Activated T-helper 9 cell treated with anti-CD3 and anti-CD28 coated beads, Interleukin-2, amount 50 U/mL, for 16 hours (primary cell): ENCODE measurements around the gene C11orf21.

Source experiments
- DNase-seq: peaks from one replicate; pipeline ENCODE4 v3.0.0-alpha.2; 2020; ENCODE audit warnings: low read depth

The C11orf21 gene

DNA sequence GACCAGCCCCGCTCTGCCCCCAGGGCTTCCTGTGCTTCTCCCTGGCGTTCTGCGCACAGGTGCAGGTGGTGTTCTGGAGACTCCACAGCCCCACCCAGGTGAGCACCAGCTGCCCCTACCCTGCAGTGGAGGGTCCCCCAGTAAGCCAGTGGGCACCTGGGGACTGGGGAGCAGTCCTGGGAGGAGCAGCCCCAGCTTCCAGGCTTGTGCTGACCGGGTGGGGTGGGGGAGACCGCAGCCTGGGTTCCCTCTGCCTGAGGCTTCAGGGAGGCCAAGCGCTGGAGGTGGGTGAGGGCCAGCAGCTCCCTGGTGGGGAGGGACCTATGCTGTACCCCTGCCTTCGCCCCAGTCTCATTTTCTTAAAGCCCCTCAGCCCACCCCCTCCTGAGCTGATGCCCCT, 7.0 kb upstream of the C11orf21 start:
- DNase-seq: no peak

- DNase-seq: no peak
These were observed 6.0 kb upstream of the C11orf21 start for GRCh38 chr11:2307501-2308331.

- no peak for DNase-seq
These were observed 5.3 kb upstream of the C11orf21 start for GRCh38 chr11:2306877-2307500.

GRCh38 chr11:2306452-2306823, 4.7 kb upstream of the C11orf21 start:
- DNase-seq: no peak

- DNase-seq: no peak
These were observed 4.2 kb upstream of the C11orf21 start for GRCh38 chr11:2305788-2306451.

- DNase-seq: peak; percentile 75
These were observed 3.5 kb upstream of the C11orf21 start for GRCh38 chr11:2305140-2305778.

DNA sequence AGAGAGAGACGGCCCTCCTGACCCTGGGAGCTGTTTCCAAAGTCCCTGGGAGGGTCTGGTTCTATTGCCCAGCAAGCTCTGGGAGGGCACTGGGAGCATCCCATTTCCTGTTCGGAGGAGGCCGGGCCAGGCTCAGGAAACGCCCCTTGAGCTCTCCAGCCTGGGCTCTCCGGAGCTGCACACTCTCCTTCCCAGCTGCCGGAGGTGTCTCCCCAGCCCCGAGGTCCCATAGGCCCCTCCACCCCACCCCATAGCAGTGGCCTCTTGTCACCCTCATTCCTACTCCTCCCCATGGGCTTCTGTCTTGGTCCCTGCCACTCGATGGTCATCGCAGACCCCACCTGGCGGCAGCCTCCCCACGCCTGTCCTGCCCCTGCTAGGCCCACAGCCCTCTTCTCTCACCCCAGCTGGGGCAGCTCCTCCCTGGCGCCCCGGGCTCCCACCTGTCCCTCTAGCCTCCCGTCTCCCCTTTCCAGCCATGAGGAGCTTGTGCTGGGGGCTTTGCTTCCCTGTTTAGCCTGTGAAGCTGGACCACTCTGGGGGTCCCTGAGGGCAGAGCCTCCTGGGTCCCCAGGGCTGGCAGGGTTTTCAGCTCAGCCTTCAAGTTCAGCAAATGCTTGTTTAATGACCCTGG, 2.9 kb upstream of the C11orf21 start:
- DNase-seq: no peak

DNA sequence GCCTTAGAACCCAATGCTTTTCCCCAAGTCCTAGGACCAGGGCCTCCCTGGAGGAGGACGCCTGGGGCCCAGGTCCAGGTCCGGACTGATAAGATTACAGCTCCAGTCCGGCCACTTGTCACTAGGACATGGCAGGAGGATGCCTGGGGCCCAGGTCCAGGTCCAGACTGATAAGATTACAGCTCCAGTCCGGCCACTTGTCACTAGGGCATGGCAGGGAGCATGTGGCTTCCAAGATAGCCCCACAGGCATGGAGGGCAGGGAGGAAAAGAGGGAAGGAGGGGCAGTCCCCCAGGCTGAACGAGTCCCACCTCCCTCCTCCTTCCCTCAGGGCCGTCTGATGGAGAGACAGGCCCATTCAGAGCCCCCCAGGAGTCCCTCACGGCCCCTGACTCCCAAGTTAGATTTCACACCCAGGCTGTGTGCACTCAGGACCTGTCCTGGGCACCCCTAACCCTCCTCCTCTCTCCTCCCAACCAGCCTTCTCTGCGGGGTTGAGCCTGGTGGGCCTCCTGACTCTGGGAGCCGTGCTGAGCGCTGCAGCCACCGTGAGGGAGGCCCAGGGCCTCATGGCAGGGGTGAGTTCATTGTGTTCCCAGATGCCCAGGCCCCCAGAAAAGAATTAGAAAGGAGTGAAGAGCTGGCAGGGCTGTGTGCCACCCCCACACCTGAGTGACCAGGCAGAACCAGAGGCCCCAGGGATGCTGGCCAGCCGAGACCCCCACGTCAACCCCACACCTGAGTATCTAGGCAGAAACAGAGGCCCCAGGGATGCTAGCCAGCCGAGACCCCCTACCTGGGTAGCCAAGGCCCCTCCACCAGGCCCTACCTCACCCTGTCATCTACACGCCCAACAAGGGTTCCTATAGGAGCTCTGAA, 2.1 kb upstream of the C11orf21 start:
- no peak for DNase-seq

- no peak for DNase-seq
These were observed 1.3 kb upstream of the C11orf21 start for GRCh38 chr11:2302896-2303626.

DNA sequence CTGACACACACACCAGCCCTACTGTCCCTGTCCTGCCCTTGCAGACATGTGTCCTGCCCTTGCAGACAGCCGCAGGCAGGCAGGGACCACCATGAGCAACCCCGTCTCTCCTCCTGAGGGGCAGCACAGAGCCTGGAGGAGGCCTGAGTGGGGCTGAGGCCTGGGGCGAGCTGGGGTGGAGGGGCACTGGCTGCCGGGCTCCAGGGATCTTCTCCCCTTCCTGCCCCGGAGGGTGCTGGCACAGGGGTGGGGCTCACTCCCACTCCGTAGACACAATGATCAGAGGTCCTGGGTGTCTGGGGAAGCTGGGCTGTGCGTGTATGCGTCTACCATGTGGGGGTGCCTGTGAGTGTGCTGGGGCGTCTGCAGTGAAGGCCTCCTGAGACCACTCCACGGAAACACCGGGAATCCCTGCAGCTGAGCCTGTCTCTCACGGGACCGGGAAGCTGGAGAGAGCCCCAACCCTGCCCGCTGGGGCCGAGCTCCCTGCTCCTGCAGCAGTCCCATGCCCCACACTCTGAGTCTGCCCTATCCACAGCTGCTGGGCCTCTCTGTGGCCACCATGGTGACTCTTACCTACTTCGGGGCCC, 683 bp upstream of the C11orf21 start:
- DNase-seq: no peak

DNA sequence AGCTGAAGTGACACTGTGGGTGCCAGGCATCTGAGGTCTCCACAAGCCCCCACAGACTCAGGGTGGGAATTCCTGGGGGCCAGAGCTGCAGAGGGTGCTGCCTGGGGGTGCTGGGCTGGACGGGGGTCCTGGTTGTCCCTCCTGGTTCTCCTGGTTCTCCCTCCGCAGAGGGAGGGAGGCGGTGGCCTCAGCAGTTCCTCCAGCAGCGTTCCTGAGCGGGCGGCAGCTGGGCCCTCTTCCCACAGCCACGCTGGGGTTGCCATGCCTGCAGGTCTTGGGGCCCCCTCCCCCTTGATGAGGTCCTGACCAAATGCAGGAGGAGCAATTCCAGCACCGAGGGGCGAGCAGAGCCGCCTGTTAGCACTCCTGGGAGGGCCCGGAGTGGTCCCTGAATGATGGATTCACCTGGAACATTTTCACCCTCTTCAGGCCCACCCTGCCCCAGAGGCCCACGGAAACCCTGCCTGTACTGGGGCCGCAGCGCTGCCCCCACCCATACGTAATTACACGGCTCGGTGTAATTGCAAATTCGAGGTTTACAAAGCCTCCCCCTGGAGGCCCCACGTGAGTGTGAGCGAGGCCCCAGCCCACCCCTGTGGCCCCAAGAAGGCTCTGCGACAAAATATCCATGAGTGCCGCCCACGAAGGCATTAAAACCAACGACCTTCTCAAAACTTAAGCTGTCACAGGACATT, 635 bp downstream of the C11orf21 start:
- no peak for DNase-seq

DNA sequence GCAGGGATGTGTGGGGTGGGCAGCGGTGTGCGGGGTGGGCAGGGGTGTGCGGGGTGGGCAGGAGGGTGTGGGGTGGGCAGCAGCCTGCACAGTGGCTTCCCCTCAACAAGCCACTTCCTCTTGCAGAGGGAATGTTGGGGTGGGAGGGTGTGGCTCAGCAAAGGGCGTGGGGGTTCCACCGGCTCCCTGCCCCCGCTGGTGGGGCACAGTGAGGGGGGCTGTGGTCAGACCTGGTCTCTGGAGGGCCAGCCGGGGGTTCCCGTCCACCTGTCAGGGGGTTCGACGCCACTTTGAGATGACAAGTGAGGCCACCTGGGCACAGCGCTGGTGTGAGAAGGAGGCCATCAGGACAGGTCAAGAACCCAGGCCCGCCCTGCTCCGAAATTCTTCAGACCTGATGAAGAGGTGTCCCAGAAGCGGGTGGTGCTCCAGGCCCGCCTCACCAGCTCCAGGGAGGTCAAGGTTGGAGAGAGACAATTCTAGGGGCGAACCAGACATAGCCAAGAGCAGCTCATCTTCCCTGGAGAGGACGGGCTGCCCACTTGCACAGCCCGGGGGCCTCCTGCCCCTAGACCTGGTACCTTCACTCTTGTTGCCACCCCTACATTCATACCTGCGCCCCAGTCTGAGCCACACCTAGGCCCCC, 1.3 kb downstream of the C11orf21 start:
- DNase-seq: no peak

- DNase-seq: no peak
These were observed 1.9 kb downstream of the C11orf21 start for GRCh38 chr11:2299773-2300172.

GRCh38 chr11:2298795-2299761, 2.6 kb downstream of the C11orf21 start:
- DNase-seq: no peak

DNA sequence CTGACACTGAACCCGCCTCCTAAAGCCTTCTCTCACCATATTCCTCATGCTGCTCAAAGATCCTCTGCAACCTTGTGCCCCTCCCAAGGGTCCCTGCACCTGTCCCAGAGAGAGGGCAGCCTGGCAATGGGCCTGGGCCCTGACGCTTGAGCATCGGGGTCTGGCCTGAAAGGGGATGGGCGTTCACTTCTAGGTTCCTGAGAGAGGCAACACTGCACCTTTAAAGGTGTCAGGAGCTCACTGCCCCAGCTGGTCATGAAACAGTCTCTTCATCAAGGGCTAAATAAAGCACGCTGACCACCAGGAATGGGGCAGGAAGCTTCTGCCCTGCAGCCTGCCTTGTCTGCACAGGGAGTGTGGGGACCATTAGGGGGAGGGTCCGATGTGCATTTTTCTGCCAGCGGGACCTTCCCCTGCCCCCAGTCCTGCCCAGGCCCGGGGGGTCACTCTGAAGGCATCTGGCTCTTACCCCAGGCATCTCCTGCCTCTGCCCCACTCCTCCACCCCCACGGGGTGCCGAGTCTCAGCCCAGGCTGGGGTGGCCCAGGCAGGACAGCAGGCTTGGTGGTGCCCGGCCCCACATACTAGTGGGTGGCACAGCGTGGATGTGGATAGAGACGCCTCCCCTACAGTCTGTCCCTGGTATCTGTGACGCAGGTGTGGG, 3.5 kb downstream of the C11orf21 start:
- no peak for DNase-seq

GRCh38 chr11:2297623-2298030, 4.1 kb downstream of the C11orf21 start:
- DNase-seq: no peak

GRCh38 chr11:2296913-2297622, 4.7 kb downstream of the C11orf21 start:
- no peak for DNase-seq
